Upper lobe of left lung (tissue), 6 donors: ENCODE data around the gene SPIRE2. TPM values are rescaled to one million over a fixed set of nuclear protein-coding genes. Genes with fewer than 3 reads are reported as not detected.

Experiments
- ATAC-seq, 2 donors: fragments of 200-7000 bp; cut with Tn5 transposase; one replicate each; pipeline ENCODE4 v1.9.1; 2022; ENCODE audit warnings: mild to moderate bottlenecking in 2 of 2, moderate library complexity in 2 of 2; ENCODE audit not compliant: low FRiP score in 2 of 2
- DNase-seq, 2 donors: peaks; one replicate each; pipeline ENCODE4 v3.0.0-alpha.2; 2019 to 2020
- H3K27ac ChIP-seq, 4 donors: fragments of 200-600 bp; sonication (generic); one replicate each; pipeline ENCODE4 v1.5.1; 2016 to 2019
- H3K27me3 ChIP-seq, 4 donors: fragments of 200-600 bp; sonication (generic); one replicate each; pipeline ENCODE4 v1.5.1; 2017 to 2019
- H3K36me3 ChIP-seq, 4 donors: fragments of 200-600 bp; sonication (generic); one replicate each; pipeline ENCODE4 v1.5.1; 2016 to 2019
- H3K4me1 ChIP-seq, 4 donors: fragments of 200-600 bp; sonication (generic); one replicate each; pipeline ENCODE4 v1.5.1; 2018 to 2019
- H3K4me3 ChIP-seq, 4 donors: fragments of 200-600 bp; sonication (generic); one replicate each; pipeline ENCODE4 v1.5.1; 2017 to 2019; ENCODE audit warnings: mild to moderate bottlenecking in 2 of 4, moderate library complexity in 1 of 4
- H3K9me3 ChIP-seq, 4 donors: fragments of 200-600 bp; sonication (generic); one replicate each; pipeline ENCODE4 v1.5.1; 2018 to 2019
- CTCF ChIP-seq, 6 experiments: fragments of 450-650 bp in 4 of 6; fragments of 200-600 bp in 2 of 6; sonication (generic) in 2 of 6; IDR thresholded peaks; one replicate each; pipeline ENCODE4 v1.5.1; 2016 to 2019; ENCODE audit warnings: antibody characterized with exemption in 6 of 6
- EP300 ChIP-seq, 4 donors: sonication (generic); formaldehyde crosslinking; IDR thresholded peaks; one replicate each; pipeline ENCODE4 v1.5.1; 2017; ENCODE audit warnings: antibody characterized with exemption in 4 of 4, control low read depth in 2 of 4
- POLR2A ChIP-seq, 4 donors: fragments of 450-650 bp; IDR thresholded peaks; one replicate each; pipeline ENCODE4 v1.5.1; 2016 to 2017; ENCODE audit warnings: antibody characterized with exemption in 4 of 4, mild to moderate bottlenecking in 2 of 4
- POLR2AphosphoS5 ChIP-seq, 2 donors: sonication (generic); formaldehyde crosslinking; IDR thresholded peaks; one replicate each; pipeline ENCODE4 v1.5.1; 2017; ENCODE audit warnings: antibody characterized with exemption in 2 of 2
- WGBS, 2 donors: methylation state at CpG; one replicate each; pipeline ENCODE4 v1.1.5; 2017 to 2018; 5-methylcytosine and 5-hydroxymethylcytosine counted together
- total RNA-seq, 6 donors: library from RNA; depleted of rRNA in 4 of 6; stranded (reverse); fragments of >200 nt in 4 of 6; gene quantifications; one replicate each; pipeline versions ENCODE4 v1.1.0 to v1.2.1, GENCODE V29; 2016 to 2021
- donor health status: DM: no; HTN: no; CAD: no; lungs with moderate emphysema.
- donor health status: DM: no; HTN: yes; CAD: no; lungs with severe emphysema.

The SPIRE2 gene
- total RNA-seq, 6 donors from 2014 or later = 6.1 to 52.4 (median 14.7) TPM

DNA sequence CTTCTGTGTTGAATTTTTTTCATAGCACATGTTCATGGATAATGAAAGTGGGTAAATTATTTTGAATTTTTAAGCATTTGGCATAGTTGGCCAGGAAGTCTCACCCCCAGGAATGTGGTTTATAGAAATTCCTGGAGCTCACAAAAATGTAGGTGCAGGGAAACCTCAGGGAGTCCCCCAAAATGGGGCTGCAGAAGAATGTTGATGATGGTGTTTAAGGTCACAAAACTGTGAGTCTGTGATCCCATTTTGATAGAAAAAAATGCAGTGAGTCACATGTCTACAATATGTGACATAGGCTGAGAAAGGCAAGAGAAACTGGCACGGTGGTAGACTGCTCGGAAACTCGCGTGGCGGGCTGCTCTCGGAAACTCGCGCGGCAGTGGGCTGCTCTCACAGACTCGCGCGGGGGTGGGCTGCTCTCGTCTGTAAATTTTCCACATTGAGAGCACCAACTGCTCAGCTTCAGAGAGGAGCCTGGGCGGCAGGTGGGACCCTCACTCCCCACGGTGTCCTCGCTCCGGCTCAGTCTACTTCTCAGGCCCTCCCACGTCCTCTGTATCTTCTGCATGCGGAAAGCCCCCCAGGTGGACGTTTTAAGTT is 71.7 kb downstream of the SPIRE2 start:
- no peak overlapping the region for H3K4me3 ChIP-seq
- H3K27ac ChIP-seq = no peak overlapping the region
- no peaks in the 10 kb centered on the region for H3K9me3 ChIP-seq
- no peaks in the 10 kb centered on the region for H3K4me1 ChIP-seq
- no peaks in the 10 kb centered on the region for H3K27me3 ChIP-seq
- 93 to 95% methylated on average over 20 of the region's 20 CpGs for WGBS, 2 donors
- TF ChIP-seq EP300 (IDR thresholded peaks at IDR 0.05) (no peak), POLR2AphosphoS5 (IDR thresholded peaks at IDR 0.05) (no peak), POLR2A (IDR thresholded peaks at IDR 0.05) (no peak), CTCF (IDR thresholded peaks at IDR 0.05) (no peak)
- DNase-seq (no peak), ATAC-seq (no peak)
- H3K36me3 ChIP-seq = peaks cover 44 to 88% (median 84%) of the 10 kb centered on the region in 4 donors

DNA sequence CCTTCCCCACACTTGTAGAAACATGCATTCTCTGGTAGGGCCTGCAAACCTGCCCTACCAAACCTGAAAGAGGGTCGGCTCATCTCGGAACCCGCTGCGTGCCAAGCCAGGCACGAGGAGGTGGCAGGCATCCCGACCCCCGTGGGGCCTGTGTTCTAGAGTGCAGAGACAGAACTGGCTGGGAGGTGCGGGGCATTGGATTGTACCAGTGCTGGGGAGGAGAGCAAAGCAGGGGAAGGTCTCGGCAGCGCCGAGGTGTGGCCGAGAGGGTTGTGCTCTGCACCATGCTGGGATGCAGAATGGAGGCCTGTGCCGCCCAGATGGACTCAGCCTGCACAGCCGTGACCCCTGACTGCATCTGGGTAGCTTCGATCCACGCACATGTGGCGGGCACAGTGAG is 72.6 kb downstream of the SPIRE2 start:
- Histone ChIP-seq H3K4me1 (no peaks in the 10 kb centered on the region), H3K27me3 (no peaks in the 10 kb centered on the region), H3K4me3 (no peak overlapping the region), H3K36me3 (peaks cover 38 to 88% (median 84%) of the 10 kb centered on the region in 4 donors), H3K9me3 (no peaks in the 10 kb centered on the region), H3K27ac (no peak overlapping the region)
- 98 to 99% methylated on average over 15 to 17 of the region's 17 CpGs for WGBS, 2 donors
- no peak for TF ChIP-seq CTCF (IDR thresholded peaks at IDR 0.05)
- no peak for TF ChIP-seq POLR2AphosphoS5 (IDR thresholded peaks at IDR 0.05)
- ATAC-seq (no peak), DNase-seq (no peak)

GRCh38 chr16:89902980-89903379 is 74.7 kb downstream of the SPIRE2 start:
- TF ChIP-seq POLR2A (IDR thresholded peaks at IDR 0.05) (no peak), CTCF (IDR thresholded peaks at IDR 0.05) (no peak), EP300 (IDR thresholded peaks at IDR 0.05) (no peak), POLR2AphosphoS5 (IDR thresholded peaks at IDR 0.05) (no peak)
- no peak overlapping the region for H3K4me3 ChIP-seq
- WGBS, 2 donors = 90 to 98% methylated on average over 3 to 11 of the region's 11 CpGs
- H3K27ac ChIP-seq = no peak overlapping the region
- H3K27me3 ChIP-seq = no peaks in the 10 kb centered on the region
- no peak for DNase-seq
- H3K9me3 ChIP-seq = no peaks in the 10 kb centered on the region
- H3K36me3 ChIP-seq = peaks cover 30 to 85% (median 79%) of the 10 kb centered on the region in 4 donors
- no peaks in the 10 kb centered on the region for H3K4me1 ChIP-seq
- ATAC-seq = no peak

GRCh38 chr16:89903908-89904515 is 75.7 kb downstream of the SPIRE2 start:
- TF ChIP-seq CTCF (IDR thresholded peaks at IDR 0.05) = no peak
- Histone ChIP-seq H3K4me3 (no peak overlapping the region), H3K4me1 (no peaks in the 10 kb centered on the region), H3K9me3 (no peaks in the 10 kb centered on the region), H3K27ac (no peak overlapping the region), H3K27me3 (no peaks in the 10 kb centered on the region), H3K36me3 (peaks cover 22 to 83% (median 74%) of the 10 kb centered on the region in 4 donors)
- 88 to 92% methylated on average over 15 to 19 of the region's 19 CpGs for WGBS, 2 donors
- ATAC-seq (no peak), DNase-seq (no peak)
